ENCODE results near the gene LMAN2. TPM values are rescaled to one million over a fixed set of nuclear protein-coding genes. Genes with fewer than 3 reads are reported as not detected.
"Not testable (repeated sequence)": the region's sequence is repeated elsewhere in the genome, so short reads cannot be mapped to it uniquely, and the experiment has no call there.

The LMAN2 gene
- total and polyA plus RNA-seq, 8 donors: 101 to 155 (median 108) TPM

DNA sequence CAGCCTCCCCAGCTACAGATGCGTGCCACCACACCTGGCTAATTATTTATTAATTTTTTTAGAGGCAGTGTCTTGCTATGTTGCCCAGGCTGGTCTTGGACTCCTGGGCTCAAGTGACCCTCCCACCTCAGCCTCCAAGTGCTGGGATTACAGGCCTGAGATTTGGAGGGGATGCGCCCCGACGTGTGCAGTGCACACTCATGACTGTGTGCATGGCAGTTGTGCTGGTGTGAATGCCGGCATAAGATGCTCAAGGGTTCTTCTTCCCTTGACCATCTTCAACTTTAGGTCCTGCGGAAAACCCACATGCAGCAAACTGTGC lies 29.3 kb upstream of the LMAN2 start:
- H3K27ac ChIP-seq: no peak overlapping the region
- H3K36me3 ChIP-seq: no peaks in the 10 kb centered on the region
- H3K27me3 ChIP-seq: peaks cover 0 to 50% of the 10 kb centered on the region in 2 donors
- H3K4me1 ChIP-seq: peaks cover 0 to 4% of the 10 kb centered on the region in 2 donors
- intact Hi-C loops (cut with DNase I): no loop called here
- DNase-seq: no peak
- no peak overlapping the region for H3K4me3 ChIP-seq
- no peaks in the 10 kb centered on the region for H3K9me3 ChIP-seq
- TF ChIP-seq CTCF (IDR thresholded peaks at IDR 0.05): no peak
- ATAC-seq: no peak

GRCh38 chr5:177378884-177379883 lies 27.7 kb upstream of the LMAN2 start:
- peaks cover 0 to 35% of the 10 kb centered on the region in 2 donors for H3K27me3 ChIP-seq
- H3K4me1 ChIP-seq: no peaks in the 10 kb centered on the region
- no peak overlapping the region for H3K4me3 ChIP-seq
- DNase-seq (no peak), ATAC-seq (peak; percentile 87)
- intact Hi-C loops (cut with DNase I): no loop called here
- no peak for TF ChIP-seq CTCF (IDR thresholded peaks at IDR 0.05)
- no peaks in the 10 kb centered on the region for H3K9me3 ChIP-seq
- H3K27ac ChIP-seq: no peak overlapping the region
- H3K36me3 ChIP-seq: no peaks in the 10 kb centered on the region

DNA sequence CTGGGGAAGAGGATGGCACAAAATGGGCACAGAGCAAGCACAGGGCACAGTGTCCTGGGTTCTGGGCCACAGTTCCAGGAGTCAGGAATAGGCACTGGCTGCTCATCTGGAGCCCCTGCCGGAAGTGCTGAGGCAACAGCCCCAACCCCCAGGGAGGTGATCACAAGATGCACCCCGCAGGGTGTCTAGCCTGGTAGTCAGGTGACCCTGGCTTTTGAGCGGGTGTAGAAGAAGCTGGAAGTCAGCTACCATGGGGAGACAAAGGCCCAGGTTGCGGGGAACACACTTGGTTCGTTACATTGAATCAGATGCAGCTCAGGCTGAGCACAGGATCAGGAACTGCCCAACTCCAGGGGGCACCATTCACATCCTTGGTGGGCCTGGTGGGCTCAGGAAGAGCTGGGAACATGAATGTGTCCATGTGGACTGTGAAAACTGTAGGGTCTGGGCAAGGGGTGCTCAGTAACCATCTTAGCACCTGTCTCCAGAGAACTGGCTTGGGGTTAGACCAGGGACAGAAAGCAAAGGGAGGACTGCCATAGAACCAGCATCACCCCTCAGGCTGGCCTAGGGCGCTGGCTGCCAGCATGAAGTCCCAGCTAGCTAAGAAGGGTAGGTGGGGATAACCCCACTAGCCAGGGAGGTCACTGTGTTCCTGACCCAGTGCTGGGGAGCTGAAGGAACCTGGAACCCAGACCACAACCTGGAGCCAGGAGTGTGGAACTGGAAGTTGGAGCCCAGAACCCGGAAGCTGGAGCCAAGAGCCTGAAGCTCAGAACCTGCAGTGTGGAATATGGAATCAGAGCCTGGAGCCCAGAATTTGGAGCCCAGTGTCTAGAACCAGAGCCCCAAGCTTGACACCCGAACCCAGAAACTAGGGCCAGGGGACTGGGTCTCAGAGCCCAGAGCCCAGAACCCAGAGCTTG lies 26.6 kb upstream of the LMAN2 start:
- intact Hi-C loops (cut with DNase I): no loop called here
- Histone ChIP-seq H3K4me3 (no peak overlapping the region), H3K27ac (no peak overlapping the region), H3K9me3 (no peaks in the 10 kb centered on the region), H3K27me3 (peaks cover 0 to 26% of the 10 kb centered on the region in 2 donors), H3K36me3 (no peaks in the 10 kb centered on the region), H3K4me1 (peaks cover 0 to 2% of the 10 kb centered on the region in 2 donors)
- no peak for TF ChIP-seq CTCF (IDR thresholded peaks at IDR 0.05)
- DNase-seq (no peak), ATAC-seq (no peak)

DNA sequence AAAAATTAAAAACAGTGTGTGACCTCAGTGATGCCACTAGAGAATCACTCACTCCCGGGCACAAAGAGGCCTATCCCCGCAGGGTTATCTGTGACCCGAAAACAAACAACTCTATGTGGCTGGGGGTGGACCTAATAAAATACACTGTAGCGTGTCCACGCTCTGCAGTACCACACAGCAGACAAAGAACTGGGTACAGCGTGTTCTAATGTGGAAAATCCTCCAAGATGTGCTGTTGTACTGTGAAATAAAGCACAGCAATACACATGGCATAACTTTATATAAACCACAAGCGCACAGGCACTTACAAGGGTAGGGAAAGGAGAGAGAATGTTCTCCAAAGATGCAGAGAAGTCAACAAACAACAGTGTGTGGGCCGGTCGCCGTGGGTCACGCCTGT lies 24.6 kb upstream of the LMAN2 start:
- peaks cover 0 to 9% of the 10 kb centered on the region in 2 donors for H3K27me3 ChIP-seq
- no peaks in the 10 kb centered on the region for H3K9me3 ChIP-seq
- peaks cover 7 to 22% of the 10 kb centered on the region in 2 donors for H3K4me1 ChIP-seq
- ATAC-seq: no peak
- no peak for TF ChIP-seq CTCF (IDR thresholded peaks at IDR 0.05)
- no peak overlapping the region for H3K27ac ChIP-seq
- no peak overlapping the region for H3K4me3 ChIP-seq
- intact Hi-C loops (cut with DNase I): no loop called here
- peaks cover 0 to 7% of the 10 kb centered on the region in 2 donors for H3K36me3 ChIP-seq
- DNase-seq: no peak

DNA sequence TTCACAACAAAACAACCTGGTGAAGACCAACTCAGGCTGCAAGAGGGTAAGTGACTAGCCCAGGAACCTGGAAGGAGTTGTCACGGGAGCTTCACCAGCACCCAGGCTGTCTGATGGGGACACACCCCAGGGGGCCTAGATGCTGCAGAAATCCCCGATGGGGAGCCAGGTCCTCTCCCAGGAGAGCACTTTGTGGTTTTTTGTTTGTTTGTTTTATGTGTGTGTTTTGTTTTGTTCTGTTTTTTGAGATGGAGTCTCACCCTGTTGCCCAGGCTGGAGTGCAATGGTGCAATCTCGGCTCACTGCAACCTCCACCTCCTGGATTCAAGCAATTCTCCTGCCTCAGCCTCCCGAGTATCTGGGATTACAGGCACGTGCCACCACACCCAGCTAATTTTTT lies 24.0 kb upstream of the LMAN2 start:
- DNase-seq; ATAC-seq; intact Hi-C loops (cut with DNase I); H3K36me3 ChIP-seq; H3K9me3 ChIP-seq; H3K27ac ChIP-seq; H3K4me3 ChIP-seq; H3K27me3 ChIP-seq: not testable (repeated sequence)
- H3K4me1 ChIP-seq: peaks cover 7 to 24% of the 10 kb centered on the region in 2 donors
